SK-N-SH treated with all-trans-retinoic acid at 6 μM for 48 hours (cell line): ENCODE results near the gene THRB.

ENCODE experiments used
- ATAC-seq: fragments of 200-7000 bp; cut with Tn5 transposase; 3 replicates; pipeline ENCODE4 v1.9.1; 2020; ENCODE audit warnings: mild to moderate bottlenecking, moderate library complexity
- ARNTL ChIP-seq: fragments of 450-650 bp; formaldehyde crosslinking; IDR thresholded peaks from 2 replicates; pipeline ENCODE4 v1.5.0; 2020; ENCODE audit warnings: low read depth, mild to moderate bottlenecking, moderate library complexity, borderline replicate concordance
- BACH2 ChIP-seq: fragments of 250-450 bp; sonication (Bioruptor Pico); IDR thresholded peaks from 2 replicates; pipeline ENCODE4 v1.9.0; 2021; ENCODE audit warnings: mild to moderate bottlenecking, borderline replicate concordance
- CSDC2 ChIP-seq: fragments of 250-450 bp; sonication (Bioruptor Pico); IDR thresholded peaks from 2 replicates; pipeline ENCODE4 v1.5.0; 2020; ENCODE audit warnings: mild to moderate bottlenecking, moderate library complexity
- OSR1 ChIP-seq: fragments of 250-450 bp; sonication (Bioruptor Pico); IDR thresholded peaks from 2 replicates; pipeline ENCODE4 v1.8.0; 2022; ENCODE audit warnings: moderate library complexity, mild to moderate bottlenecking, inconsistent platforms
- SNAI2 ChIP-seq: fragments of 250-450 bp; sonication (Bioruptor Pico); IDR thresholded peaks from 2 replicates; pipeline ENCODE4 v1.5.0; 2020; ENCODE audit warnings: mild to moderate bottlenecking, moderate library complexity
- TCF4 ChIP-seq: fragments of 250-450 bp; sonication (Bioruptor Pico); IDR thresholded peaks from 2 replicates; pipeline ENCODE4 v1.8.0; 2021; ENCODE audit warnings: mild to moderate bottlenecking, moderate library complexity, borderline replicate concordance
- TOX ChIP-seq: fragments of 250-450 bp; sonication (Bioruptor Pico); IDR thresholded peaks from 2 replicates; pipeline ENCODE4 v1.8.0; 2021; ENCODE audit warnings: mild to moderate bottlenecking, moderate library complexity, borderline replicate concordance
- ZC3H10 ChIP-seq: fragments of 250-450 bp; sonication (Bioruptor Pico); IDR thresholded peaks from 2 replicates; pipeline ENCODE4 v1.5.1; 2021; ENCODE audit warnings: mild to moderate bottlenecking, moderate library complexity
- ZFP3 ChIP-seq: fragments of 250-450 bp; sonication (Bioruptor Pico); IDR thresholded peaks from 2 replicates; pipeline ENCODE4 v1.5.0; 2020; ENCODE audit warnings: mild to moderate bottlenecking, moderate library complexity
- ZFP30 ChIP-seq: fragments of 450-650 bp; formaldehyde crosslinking; IDR thresholded peaks from 2 replicates; pipeline ENCODE4 v1.5.0; 2022; ENCODE audit warnings: mild to moderate bottlenecking, moderate library complexity
- ZNF70 ChIP-seq: fragments of 450-650 bp; formaldehyde crosslinking; IDR thresholded peaks from 2 replicates; pipeline ENCODE4 v1.5.0; 2020; ENCODE audit warnings: mild to moderate bottlenecking, moderate library complexity
- ZNF8 ChIP-seq: fragments of 450-650 bp; formaldehyde crosslinking; IDR thresholded peaks from 2 replicates; pipeline ENCODE4 v1.5.0; 2020; ENCODE audit warnings: mild to moderate bottlenecking, moderate library complexity
- TF ChIP-seq, protein P1 (sequence below): fragments of 250-450 bp; sonication (Bioruptor Pico); IDR thresholded peaks from 2 replicates; pipeline ENCODE4 v1.5.1; 2020; ENCODE audit warnings: low read depth, mild to moderate bottlenecking, moderate library complexity
- TF ChIP-seq, protein P2 (sequence below): fragments of 250-450 bp; sonication (Bioruptor Pico); IDR thresholded peaks from 2 replicates; pipeline ENCODE4 v1.5.0; 2020; ENCODE audit warnings: mild to moderate bottlenecking, moderate library complexity
- TF ChIP-seq, protein P3 (sequence below): fragments of 250-450 bp; sonication (Bioruptor Pico); IDR thresholded peaks from 2 replicates; pipeline ENCODE4 v1.5.1; 2021; ENCODE audit warnings: mild to moderate bottlenecking, moderate library complexity
- TF ChIP-seq, protein P4 (sequence below): fragments of 250-450 bp; sonication (Bioruptor Pico); IDR thresholded peaks from 2 replicates; pipeline ENCODE4 v1.8.0; 2020; ENCODE audit warnings: mild to moderate bottlenecking, moderate library complexity, borderline replicate concordance
- TF ChIP-seq, protein P5 (sequence below): fragments of 250-450 bp; sonication (Bioruptor Pico); IDR thresholded peaks from 2 replicates; pipeline ENCODE4 v1.8.0; 2021; ENCODE audit warnings: low read depth, mild to moderate bottlenecking, moderate library complexity, borderline replicate concordance

THRB gene

DNA sequence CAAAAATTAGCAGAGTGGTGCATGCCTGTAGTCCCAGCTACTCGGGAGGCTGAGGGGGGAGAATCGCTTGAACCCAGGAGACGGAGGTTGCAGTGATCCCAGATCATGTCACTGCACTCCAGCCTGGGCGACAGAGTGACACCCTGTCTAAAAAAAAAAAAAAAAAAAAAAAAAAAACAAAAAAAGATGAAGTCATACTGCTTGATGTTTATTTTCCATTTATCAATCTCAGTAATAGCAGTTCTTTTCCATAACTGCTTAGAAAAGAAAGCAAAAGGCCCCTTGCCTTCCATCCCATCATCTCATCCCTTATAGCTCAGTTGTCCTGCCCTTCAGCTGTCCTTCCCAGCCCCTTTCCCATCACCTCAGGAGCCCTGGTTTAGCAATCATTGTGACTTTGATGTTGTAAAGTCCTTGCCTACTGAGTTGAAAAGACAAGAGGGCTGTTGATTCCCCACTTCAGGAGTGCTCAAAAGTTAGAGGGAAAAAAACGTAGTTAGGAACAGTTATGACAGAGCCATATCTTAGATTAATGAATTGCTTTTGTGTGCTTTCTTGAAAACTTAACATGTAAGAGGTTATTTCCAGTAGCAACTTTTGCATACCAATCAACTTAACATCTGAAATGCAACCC lies 18.0 kb upstream of the THRB start (continued):
- TF ChIP-seq, protein P1, sequence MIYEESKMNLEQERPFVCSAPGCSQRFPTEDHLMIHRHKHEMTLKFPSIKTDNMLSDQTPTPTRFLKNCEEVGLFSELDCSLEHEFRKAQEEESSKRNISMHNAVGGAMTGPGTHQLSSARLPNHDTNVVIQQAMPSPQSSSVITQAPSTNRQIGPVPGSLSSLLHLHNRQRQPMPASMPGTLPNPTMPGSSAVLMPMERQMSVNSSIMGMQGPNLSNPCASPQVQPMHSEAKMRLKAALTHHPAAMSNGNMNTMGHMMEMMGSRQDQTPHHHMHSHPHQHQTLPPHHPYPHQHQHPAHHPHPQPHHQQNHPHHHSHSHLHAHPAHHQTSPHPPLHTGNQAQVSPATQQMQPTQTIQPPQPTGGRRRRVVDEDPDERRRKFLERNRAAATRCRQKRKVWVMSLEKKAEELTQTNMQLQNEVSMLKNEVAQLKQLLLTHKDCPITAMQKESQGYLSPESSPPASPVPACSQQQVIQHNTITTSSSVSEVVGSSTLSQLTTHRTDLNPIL (CRISPR knock-in tag), result no peak
- no peak for TF ChIP-seq ZC3H10
- no peak for TF ChIP-seq SNAI2 (CRISPR knock-in tag)
- TF ChIP-seq ZFP30 (CRISPR knock-in tag), result no peak
- TF ChIP-seq, protein P2, sequence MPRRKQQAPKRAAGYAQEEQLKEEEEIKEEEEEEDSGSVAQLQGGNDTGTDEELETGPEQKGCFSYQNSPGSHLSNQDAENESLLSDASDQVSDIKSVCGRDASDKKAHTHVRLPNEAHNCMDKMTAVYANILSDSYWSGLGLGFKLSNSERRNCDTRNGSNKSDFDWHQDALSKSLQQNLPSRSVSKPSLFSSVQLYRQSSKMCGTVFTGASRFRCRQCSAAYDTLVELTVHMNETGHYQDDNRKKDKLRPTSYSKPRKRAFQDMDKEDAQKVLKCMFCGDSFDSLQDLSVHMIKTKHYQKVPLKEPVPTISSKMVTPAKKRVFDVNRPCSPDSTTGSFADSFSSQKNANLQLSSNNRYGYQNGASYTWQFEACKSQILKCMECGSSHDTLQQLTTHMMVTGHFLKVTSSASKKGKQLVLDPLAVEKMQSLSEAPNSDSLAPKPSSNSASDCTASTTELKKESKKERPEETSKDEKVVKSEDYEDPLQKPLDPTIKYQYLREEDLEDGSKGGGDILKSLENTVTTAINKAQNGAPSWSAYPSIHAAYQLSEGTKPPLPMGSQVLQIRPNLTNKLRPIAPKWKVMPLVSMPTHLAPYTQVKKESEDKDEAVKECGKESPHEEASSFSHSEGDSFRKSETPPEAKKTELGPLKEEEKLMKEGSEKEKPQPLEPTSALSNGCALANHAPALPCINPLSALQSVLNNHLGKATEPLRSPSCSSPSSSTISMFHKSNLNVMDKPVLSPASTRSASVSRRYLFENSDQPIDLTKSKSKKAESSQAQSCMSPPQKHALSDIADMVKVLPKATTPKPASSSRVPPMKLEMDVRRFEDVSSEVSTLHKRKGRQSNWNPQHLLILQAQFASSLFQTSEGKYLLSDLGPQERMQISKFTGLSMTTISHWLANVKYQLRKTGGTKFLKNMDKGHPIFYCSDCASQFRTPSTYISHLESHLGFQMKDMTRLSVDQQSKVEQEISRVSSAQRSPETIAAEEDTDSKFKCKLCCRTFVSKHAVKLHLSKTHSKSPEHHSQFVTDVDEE (CRISPR knock-in tag), result no peak
- TF ChIP-seq ARNTL (CRISPR knock-in tag), result no peak

DNA sequence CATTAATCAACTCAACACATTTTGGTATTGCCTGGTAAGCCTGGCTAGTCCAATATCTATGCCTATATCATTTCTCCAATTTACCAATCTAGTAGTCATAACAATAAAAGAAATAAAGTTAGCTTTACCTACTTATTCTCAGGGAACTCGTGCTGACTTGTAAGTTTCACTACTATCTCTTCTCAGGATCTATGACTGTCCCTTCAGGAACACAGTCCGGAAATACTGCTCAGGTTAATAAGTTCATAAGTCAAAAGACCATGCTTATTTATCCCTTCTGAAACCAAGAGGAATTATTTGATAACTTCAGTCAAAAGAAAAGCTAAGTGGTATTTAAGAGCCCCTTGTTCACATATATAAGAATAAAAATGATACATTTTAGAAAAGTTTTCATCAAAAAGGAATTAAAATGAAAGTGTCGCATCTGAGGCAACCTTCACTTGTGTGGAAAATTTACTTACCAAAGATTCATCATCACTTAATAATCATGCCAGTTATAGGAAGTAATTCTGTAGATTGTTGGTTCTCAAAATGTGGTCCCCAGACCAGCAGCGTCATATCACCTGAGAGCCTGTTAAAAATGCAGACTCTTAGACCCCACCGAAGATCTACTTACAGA lies 15.5 kb upstream of the THRB start:
- TF ChIP-seq, protein P1 (CRISPR knock-in tag), result no peak
- TF ChIP-seq CSDC2 (CRISPR knock-in tag) (no peak), SNAI2 (CRISPR knock-in tag) (no peak), BACH2 (CRISPR knock-in tag) (no peak), OSR1 (no peak), ZNF8 (no peak), ZFP30 (CRISPR knock-in tag) (no peak), TCF4 (CRISPR knock-in tag) (no peak), TOX (CRISPR knock-in tag) (no peak), ZFP3 (CRISPR knock-in tag) (no peak), ZNF70 (CRISPR knock-in tag) (no peak), ZC3H10 (no peak)
- TF ChIP-seq, protein P2 (CRISPR knock-in tag), result no peak
- TF ChIP-seq, protein P3, sequence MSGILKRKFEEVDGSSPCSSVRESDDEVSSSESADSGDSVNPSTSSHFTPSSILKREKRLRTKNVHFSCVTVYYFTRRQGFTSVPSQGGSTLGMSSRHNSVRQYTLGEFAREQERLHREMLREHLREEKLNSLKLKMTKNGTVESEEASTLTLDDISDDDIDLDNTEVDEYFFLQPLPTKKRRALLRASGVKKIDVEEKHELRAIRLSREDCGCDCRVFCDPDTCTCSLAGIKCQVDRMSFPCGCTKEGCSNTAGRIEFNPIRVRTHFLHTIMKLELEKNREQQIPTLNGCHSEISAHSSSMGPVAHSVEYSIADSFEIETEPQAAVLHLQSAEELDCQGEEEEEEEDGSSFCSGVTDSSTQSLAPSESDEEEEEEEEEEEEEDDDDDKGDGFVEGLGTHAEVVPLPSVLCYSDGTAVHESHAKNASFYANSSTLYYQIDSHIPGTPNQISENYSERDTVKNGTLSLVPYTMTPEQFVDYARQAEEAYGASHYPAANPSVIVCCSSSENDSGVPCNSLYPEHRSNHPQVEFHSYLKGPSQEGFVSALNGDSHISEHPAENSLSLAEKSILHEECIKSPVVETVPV (CRISPR knock-in tag), result no peak
- TF ChIP-seq, protein P4, sequence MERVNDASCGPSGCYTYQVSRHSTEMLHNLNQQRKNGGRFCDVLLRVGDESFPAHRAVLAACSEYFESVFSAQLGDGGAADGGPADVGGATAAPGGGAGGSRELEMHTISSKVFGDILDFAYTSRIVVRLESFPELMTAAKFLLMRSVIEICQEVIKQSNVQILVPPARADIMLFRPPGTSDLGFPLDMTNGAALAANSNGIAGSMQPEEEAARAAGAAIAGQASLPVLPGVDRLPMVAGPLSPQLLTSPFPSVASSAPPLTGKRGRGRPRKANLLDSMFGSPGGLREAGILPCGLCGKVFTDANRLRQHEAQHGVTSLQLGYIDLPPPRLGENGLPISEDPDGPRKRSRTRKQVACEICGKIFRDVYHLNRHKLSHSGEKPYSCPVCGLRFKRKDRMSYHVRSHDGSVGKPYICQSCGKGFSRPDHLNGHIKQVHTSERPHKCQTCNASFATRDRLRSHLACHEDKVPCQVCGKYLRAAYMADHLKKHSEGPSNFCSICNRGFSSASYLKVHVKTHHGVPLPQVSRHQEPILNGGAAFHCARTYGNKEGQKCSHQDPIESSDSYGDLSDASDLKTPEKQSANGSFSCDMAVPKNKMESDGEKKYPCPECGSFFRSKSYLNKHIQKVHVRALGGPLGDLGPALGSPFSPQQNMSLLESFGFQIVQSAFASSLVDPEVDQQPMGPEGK (CRISPR knock-in tag), result no peak
- TF ChIP-seq, protein P5, sequence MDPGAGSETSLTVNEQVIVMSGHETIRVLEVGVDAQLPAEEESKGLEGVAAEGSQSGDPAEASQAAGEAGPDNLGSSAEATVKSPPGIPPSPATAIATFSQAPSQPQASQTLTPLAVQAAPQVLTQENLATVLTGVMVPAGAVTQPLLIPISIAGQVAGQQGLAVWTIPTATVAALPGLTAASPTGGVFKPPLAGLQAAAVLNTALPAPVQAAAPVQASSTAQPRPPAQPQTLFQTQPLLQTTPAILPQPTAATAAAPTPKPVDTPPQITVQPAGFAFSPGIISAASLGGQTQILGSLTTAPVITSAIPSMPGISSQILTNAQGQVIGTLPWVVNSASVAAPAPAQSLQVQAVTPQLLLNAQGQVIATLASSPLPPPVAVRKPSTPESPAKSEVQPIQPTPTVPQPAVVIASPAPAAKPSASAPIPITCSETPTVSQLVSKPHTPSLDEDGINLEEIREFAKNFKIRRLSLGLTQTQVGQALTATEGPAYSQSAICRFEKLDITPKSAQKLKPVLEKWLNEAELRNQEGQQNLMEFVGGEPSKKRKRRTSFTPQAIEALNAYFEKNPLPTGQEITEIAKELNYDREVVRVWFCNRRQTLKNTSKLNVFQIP (CRISPR knock-in tag), result no peak
- ATAC-seq, result no peak
